Measurements from ENCODE around the gene SERTAD3. TPM values are rescaled to one million over a fixed set of nuclear protein-coding genes. Genes with fewer than 3 reads are reported as not detected.

Gene SERTAD3
- total RNA-seq, 4 donors from 2014 or later = 16.4 to 29.8 (median 19.1) TPM

DNA sequence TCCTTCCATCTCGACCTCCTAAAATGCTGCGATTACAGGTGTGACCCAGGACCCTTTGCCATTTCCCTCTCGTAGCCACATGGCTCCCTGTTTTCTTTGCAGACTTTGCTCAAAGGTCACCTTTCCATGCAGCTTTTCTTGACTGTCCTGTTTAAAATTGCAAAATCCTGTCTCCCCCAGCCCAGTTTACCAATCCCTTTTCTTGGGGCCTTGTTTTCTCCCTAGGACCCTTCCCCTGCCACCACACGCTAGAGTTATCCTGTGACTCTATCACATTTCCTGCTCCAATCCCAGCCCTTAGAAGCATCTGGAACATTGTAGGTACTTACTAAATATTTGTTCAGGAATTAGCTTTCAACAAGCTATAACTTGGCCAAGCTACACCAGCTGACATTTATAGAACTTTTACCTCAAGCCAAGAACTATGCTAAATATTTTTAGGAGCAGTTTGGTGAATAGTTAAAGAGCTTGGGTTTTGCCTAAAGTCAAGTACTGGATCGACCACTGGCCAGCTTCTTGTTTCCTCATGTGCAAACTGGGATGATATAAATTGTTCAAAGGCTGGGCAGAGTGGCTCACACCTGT is 9.1 kb upstream of the SERTAD3 start:
- H3K27ac ChIP-seq = no peak overlapping the region

GRCh38 chr19:40452016-40452415 is 7.9 kb upstream of the SERTAD3 start:
- H3K27ac ChIP-seq = no peak overlapping the region

More for the DNA sequence above, 9.1 kb upstream of the SERTAD3 start:
- DNase-seq (ENCODE audit: low spot score in 2 of 2) = no peak
- H3K9me3 ChIP-seq = no peaks in the 10 kb centered on the region
- H3K4me3 ChIP-seq = no peak overlapping the region
- H3K27me3 ChIP-seq = no peaks in the 10 kb centered on the region
- peaks cover 40% of the 10 kb centered on the region for H3K36me3 ChIP-seq
- no peak for TF ChIP-seq POLR2A (IDR thresholded peaks at IDR 0.05)
- no peak for TF ChIP-seq EP300 (IDR thresholded peaks at IDR 0.05)
- TF ChIP-seq POLR2AphosphoS5 (IDR thresholded peaks at IDR 0.05) = no peak
- TF ChIP-seq CTCF (IDR thresholded peaks at IDR 0.05) = no peak
- WGBS = 67% methylated on average over 5 of the region's 5 CpGs
- no peaks in the 10 kb centered on the region for H3K4me1 ChIP-seq

GRCh38 chr19:40450664-40451063 is 6.5 kb upstream of the SERTAD3 start:
- H3K4me3 ChIP-seq = no peak overlapping the region
- WGBS = 92% methylated on average over 4 of the region's 4 CpGs

More at GRCh38 chr19:40452016-40452415, 7.9 kb upstream of the SERTAD3 start:
- H3K9me3 ChIP-seq = no peaks in the 10 kb centered on the region
- TF ChIP-seq EP300 (IDR thresholded peaks at IDR 0.05) (no peak), POLR2AphosphoS5 (IDR thresholded peaks at IDR 0.05) (no peak), POLR2A (IDR thresholded peaks at IDR 0.05) (no peak), CTCF (IDR thresholded peaks at IDR 0.05) (no peak)
- no peaks in the 10 kb centered on the region for H3K4me1 ChIP-seq
- H3K4me3 ChIP-seq = no peak overlapping the region
- no peak for DNase-seq (ENCODE audit: low spot score in 2 of 2)
- WGBS = 64% methylated on average over 5 of the region's 5 CpGs
- H3K36me3 ChIP-seq = peaks cover 40% of the 10 kb centered on the region
- H3K27me3 ChIP-seq = no peaks in the 10 kb centered on the region

GRCh38 chr19:40449506-40449905 is 5.4 kb upstream of the SERTAD3 start:
- H3K27me3 ChIP-seq = no peaks in the 10 kb centered on the region
- WGBS = 94% methylated on average over 4 of the region's 4 CpGs
- H3K27ac ChIP-seq = no peak overlapping the region
- TF ChIP-seq CTCF (IDR thresholded peaks at IDR 0.05) (no peak), POLR2A (IDR thresholded peaks at IDR 0.05) (no peak), EP300 (IDR thresholded peaks at IDR 0.05) (no peak), POLR2AphosphoS5 (IDR thresholded peaks at IDR 0.05) (no peak)
- DNase-seq (ENCODE audit: low spot score in 2 of 2) = no peak
- no peak overlapping the region for H3K4me3 ChIP-seq
- H3K9me3 ChIP-seq = no peaks in the 10 kb centered on the region
- peaks cover 13% of the 10 kb centered on the region for H3K4me1 ChIP-seq
- H3K36me3 ChIP-seq = peaks cover 30% of the 10 kb centered on the region

More at GRCh38 chr19:40450664-40451063, 6.5 kb upstream of the SERTAD3 start:
- no peaks in the 10 kb centered on the region for H3K27me3 ChIP-seq
- no peak overlapping the region for H3K27ac ChIP-seq
- TF ChIP-seq CTCF (IDR thresholded peaks at IDR 0.05) (no peak), EP300 (IDR thresholded peaks at IDR 0.05) (no peak), POLR2AphosphoS5 (IDR thresholded peaks at IDR 0.05) (no peak), POLR2A (IDR thresholded peaks at IDR 0.05) (no peak)
- DNase-seq (ENCODE audit: low spot score in 2 of 2) = no peak
- H3K9me3 ChIP-seq = no peaks in the 10 kb centered on the region
- H3K4me1 ChIP-seq = peaks cover 4% of the 10 kb centered on the region
- peaks cover 40% of the 10 kb centered on the region for H3K36me3 ChIP-seq

DNA sequence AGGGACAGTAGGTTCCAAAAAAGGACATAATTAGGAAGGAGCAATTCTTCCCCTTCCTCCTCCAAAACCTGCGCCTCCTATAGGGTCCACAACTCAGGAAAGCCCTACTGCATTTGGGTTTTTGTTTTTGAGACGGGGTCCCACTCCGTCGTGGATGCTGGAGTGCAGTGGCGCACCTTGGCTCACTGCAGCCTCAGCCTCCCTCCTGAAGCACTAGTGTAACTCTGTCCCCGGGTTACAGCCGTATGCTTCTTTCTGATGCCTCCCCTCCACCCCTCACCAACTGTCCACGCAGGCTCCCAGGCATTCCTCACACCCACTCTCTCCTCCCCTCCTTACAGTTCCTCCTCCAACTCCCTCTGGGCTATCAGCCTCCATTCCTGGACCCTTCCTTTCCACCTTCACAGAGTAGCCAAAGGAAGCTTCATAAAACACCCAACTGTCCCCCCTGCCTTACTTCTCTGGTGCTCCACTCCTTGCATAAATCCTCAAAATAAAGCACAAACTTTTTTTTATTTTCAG is 2.2 kb upstream of the SERTAD3 start:
- TF ChIP-seq CTCF (IDR thresholded peaks at IDR 0.05) = no peak
- TF ChIP-seq POLR2AphosphoS5 (IDR thresholded peaks at IDR 0.05) = no peak
- no peak for TF ChIP-seq POLR2A (IDR thresholded peaks at IDR 0.05)
- TF ChIP-seq EP300 (IDR thresholded peaks at IDR 0.05) = no peak
- 74% methylated on average over 8 of the region's 8 CpGs for WGBS
- Histone ChIP-seq H3K4me3 (no peak overlapping the region), H3K36me3 (peaks cover 33% of the 10 kb centered on the region), H3K4me1 (peaks cover 27% of the 10 kb centered on the region), H3K27ac (no peak overlapping the region), H3K9me3 (no peaks in the 10 kb centered on the region), H3K27me3 (no peaks in the 10 kb centered on the region)
- no peak for DNase-seq (ENCODE audit: low spot score in 2 of 2)
